ENCODE results near the gene CCDC102A.

CCDC102A gene

GRCh38 chr16:57482845-57483545 lies 53.4 kb downstream of the CCDC102A start:
- no peak for TF ChIP-seq CTCF (IDR thresholded peaks at IDR 0.05; ENCODE audit: low read depth, low read length, missing control alignments)
- no peak overlapping the region for H3K4me3 ChIP-seq (ENCODE audit: low read depth, low read length)
- DNase-seq (ENCODE audit: low read depth), result no peak

- no peak overlapping the region for H3K4me3 ChIP-seq (ENCODE audit: low read depth, low read length)
- no peak for DNase-seq (ENCODE audit: low read depth)
- TF ChIP-seq CTCF (IDR thresholded peaks at IDR 0.05; ENCODE audit: low read depth, low read length, missing control alignments), result no peak
These were observed 55.0 kb downstream of the CCDC102A start for GRCh38 chr16:57481421-57481820.

GRCh38 chr16:57480754-57481230 lies 55.6 kb downstream of the CCDC102A start:
- TF ChIP-seq CTCF (IDR thresholded peaks at IDR 0.05; ENCODE audit: low read depth, low read length, missing control alignments), result no peak
- no peak overlapping the region for H3K4me3 ChIP-seq (ENCODE audit: low read depth, low read length)

GRCh38 chr16:57479976-57480753 lies 56.2 kb downstream of the CCDC102A start:
- no peak for DNase-seq (ENCODE audit: low read depth)
- no peak for TF ChIP-seq CTCF (IDR thresholded peaks at IDR 0.05; ENCODE audit: low read depth, low read length, missing control alignments)
- no peak overlapping the region for H3K4me3 ChIP-seq (ENCODE audit: low read depth, low read length)

More at GRCh38 chr16:57480754-57481230, 55.6 kb downstream of the CCDC102A start:
- DNase-seq (ENCODE audit: low read depth), result no peak

GRCh38 chr16:57479205-57479975 lies 57.0 kb downstream of the CCDC102A start:
- no peak overlapping the region for H3K4me3 ChIP-seq (ENCODE audit: low read depth, low read length)
- no peak for DNase-seq (ENCODE audit: low read depth)
- no peak for TF ChIP-seq CTCF (IDR thresholded peaks at IDR 0.05; ENCODE audit: low read depth, low read length, missing control alignments)

- no peak for DNase-seq (ENCODE audit: low read depth)
- no peak overlapping the region for H3K4me3 ChIP-seq (ENCODE audit: low read depth, low read length)
- TF ChIP-seq CTCF (IDR thresholded peaks at IDR 0.05; ENCODE audit: low read depth, low read length, missing control alignments), result no peak
These were observed 57.8 kb downstream of the CCDC102A start for GRCh38 chr16:57478396-57479204.

All from GM12864 (cell line).